Left ventricle myocardium inferior (tissue), 1 donor: Measurements from ENCODE around the gene CYB561D2. TPM values are rescaled to one million over a fixed set of nuclear protein-coding genes. Genes with fewer than 3 reads are reported as not detected.

Experiments
- DNase-seq: peaks from one replicate; pipeline ENCODE4 v3.0.0-alpha.2; 2020
- H3K27ac ChIP-seq: fragments of 200-600 bp; replicated peaks from 2 replicates; pipeline ENCODE4 v1.8.0; 2021
- H3K27me3 ChIP-seq: fragments of 200-600 bp; 2 replicates; pipeline ENCODE4 v1.8.0; 2021; ENCODE audit warnings: low read depth
- H3K36me3 ChIP-seq: fragments of 200-600 bp; 2 replicates; pipeline ENCODE4 v1.8.0; 2021
- H3K4me1 ChIP-seq: fragments of 200-600 bp; 2 replicates; pipeline ENCODE4 v1.8.0; 2021
- H3K4me3 ChIP-seq: fragments of 200-600 bp; 2 replicates; pipeline ENCODE4 v1.8.0; 2021; ENCODE audit warnings: mild to moderate bottlenecking, moderate library complexity
- H3K9me3 ChIP-seq: fragments of 200-600 bp; replicated peaks from 2 replicates; pipeline ENCODE4 v1.8.0; 2021
- intact Hi-C: fragments of 100-400 bp; cut with micrococcal nuclease; formaldehyde crosslinking; loops from one replicate; pipeline ENCODE4 v1.11.0; 2022
- total RNA-seq: library from RNA; stranded (reverse); fragmentation: NEBNext Ultra II Directional; extraction: Animal tissue kit (Norgen Biotek cat#: 25700); gene quantifications from one replicate; pipeline ENCODE4 v1.2.1, GENCODE V29; 2021
- TF ChIP-seq, protein P1 (sequence below): fragments of 200-600 bp; IDR thresholded peaks from 2 replicates; pipeline ENCODE4 v1.8.0; 2021; ENCODE audit warnings: antibody characterized with exemption, mild to moderate bottlenecking, borderline replicate concordance
- donor health status: DM: no; HTN: yes; CAD: no; lungs with severe emphysema.

Gene CYB561D2
- total RNA-seq, 1 donor from 2014 or later, result 7.0 TPM

DNA sequence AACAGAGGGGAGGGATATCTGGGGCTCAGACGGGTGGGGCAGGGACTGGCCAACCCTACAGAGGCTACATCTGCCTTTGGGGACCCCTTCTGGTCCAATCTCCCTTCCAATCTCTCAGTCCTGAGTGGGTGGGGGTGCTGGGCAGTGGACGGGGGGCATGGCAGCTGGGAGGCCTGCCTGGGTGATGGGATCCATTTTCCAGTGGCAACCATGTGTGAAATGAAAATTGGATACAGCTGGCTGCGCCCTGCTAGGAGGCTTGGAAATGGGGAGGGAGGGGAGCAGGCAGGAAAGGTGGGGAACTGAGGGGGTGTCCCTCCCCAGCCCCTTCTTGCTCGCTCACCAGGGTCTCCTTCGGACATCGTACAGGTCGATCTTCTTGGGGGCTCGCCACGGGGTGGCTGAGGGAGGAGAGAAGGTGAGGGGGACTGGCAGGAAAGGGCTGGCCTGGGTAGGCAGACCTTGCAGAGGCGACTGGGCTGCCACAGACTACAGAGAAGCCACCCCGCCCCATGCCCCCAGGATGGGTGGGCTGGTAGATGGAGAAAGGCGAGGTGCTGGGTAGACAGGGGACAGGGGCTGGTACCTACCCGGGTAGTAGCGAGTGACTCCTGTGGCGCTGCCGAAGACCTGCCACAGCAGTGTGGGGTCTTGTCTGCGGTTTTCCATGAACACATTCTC lies 29.9 kb downstream of the CYB561D2 start:
- Histone ChIP-seq H3K27me3 (no peaks in the 10 kb centered on the region), H3K27ac (no peak overlapping the region), H3K4me3 (no peak overlapping the region), H3K4me1 (no peaks in the 10 kb centered on the region), H3K9me3 (no peaks in the 10 kb centered on the region), H3K36me3 (no peaks in the 10 kb centered on the region)
- TF ChIP-seq, protein P1, sequence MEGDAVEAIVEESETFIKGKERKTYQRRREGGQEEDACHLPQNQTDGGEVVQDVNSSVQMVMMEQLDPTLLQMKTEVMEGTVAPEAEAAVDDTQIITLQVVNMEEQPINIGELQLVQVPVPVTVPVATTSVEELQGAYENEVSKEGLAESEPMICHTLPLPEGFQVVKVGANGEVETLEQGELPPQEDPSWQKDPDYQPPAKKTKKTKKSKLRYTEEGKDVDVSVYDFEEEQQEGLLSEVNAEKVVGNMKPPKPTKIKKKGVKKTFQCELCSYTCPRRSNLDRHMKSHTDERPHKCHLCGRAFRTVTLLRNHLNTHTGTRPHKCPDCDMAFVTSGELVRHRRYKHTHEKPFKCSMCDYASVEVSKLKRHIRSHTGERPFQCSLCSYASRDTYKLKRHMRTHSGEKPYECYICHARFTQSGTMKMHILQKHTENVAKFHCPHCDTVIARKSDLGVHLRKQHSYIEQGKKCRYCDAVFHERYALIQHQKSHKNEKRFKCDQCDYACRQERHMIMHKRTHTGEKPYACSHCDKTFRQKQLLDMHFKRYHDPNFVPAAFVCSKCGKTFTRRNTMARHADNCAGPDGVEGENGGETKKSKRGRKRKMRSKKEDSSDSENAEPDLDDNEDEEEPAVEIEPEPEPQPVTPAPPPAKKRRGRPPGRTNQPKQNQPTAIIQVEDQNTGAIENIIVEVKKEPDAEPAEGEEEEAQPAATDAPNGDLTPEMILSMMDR, result no peak
- no peak for DNase-seq
- intact Hi-C loops, result no loop called here

DNA sequence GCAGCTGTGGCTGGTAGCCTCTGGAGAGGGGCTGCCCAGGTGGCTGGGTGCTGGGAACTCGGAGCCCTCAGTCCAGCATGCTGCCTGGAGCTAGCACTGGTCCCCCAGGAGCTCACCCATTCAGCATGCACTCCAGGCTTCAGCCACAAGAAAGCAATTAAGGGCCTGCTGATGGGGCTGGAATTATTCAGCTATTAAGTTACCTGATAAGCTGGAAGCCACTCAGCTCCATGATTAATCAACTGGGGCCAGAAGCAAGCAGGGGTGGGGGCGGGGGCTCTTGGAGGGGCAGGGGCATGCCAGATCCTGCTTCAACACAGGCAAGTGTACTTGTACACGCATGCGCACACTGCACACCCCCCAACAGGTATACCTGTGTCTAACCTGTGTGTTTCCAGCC lies 30.7 kb downstream of the CYB561D2 start:
- H3K27me3 ChIP-seq, result no peaks in the 10 kb centered on the region
- TF ChIP-seq, protein P1, result no peak
- no peak overlapping the region for H3K27ac ChIP-seq
- DNase-seq, result no peak
- no peaks in the 10 kb centered on the region for H3K4me1 ChIP-seq
- H3K4me3 ChIP-seq, result no peak overlapping the region
- no peaks in the 10 kb centered on the region for H3K9me3 ChIP-seq
- no peaks in the 10 kb centered on the region for H3K36me3 ChIP-seq
- intact Hi-C loops, result no loop called here

DNA sequence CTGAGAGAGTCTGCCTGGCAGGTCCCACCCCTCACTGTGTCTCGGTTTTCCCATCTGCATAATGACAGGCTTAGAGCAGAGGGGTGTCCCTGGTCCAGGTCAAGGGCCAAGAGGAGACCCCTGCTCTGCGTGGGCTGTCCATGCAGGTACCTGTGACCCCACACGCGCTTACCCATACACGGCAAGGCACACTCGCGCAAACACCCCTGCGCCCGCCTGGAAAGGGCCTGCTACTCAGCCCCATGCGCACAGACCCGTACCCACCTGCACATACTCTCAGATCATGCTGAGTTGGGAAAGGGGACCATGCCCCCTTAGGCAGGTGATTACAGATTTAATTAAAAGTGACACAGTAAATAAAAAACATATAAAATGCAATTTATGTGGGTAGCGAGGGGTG lies 32.1 kb downstream of the CYB561D2 start:
- no peak overlapping the region for H3K4me3 ChIP-seq
- no peak for DNase-seq
- no peaks in the 10 kb centered on the region for H3K4me1 ChIP-seq
- TF ChIP-seq, protein P1, result no peak
- no peak overlapping the region for H3K27ac ChIP-seq
- H3K27me3 ChIP-seq, result no peaks in the 10 kb centered on the region
- no peaks in the 10 kb centered on the region for H3K36me3 ChIP-seq
- no peaks in the 10 kb centered on the region for H3K9me3 ChIP-seq
- intact Hi-C loops, result no loop called here

DNA sequence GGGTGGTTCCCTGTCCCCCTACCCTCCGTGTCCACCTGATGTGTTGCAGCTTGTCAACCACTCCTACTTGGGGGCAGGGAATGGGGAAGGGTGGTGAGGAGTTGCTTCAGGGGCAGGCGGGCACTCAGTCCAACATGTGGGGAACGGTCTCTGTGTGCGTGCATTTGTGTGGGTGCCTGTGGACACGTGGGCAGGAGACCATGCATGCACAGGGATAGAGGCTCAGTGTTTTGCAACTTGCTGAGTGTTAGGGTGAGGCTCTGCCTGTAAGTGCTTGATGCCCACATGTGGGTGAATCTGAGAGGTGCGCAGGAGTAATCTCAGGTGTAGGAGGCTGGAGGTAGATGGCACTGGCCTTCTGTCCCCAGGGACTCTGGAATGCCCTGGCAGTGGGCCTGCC lies 33.1 kb downstream of the CYB561D2 start:
- TF ChIP-seq, protein P1, result no peak
- Histone ChIP-seq H3K4me1 (no peaks in the 10 kb centered on the region), H3K27me3 (no peaks in the 10 kb centered on the region), H3K9me3 (no peaks in the 10 kb centered on the region), H3K36me3 (no peaks in the 10 kb centered on the region), H3K27ac (no peak overlapping the region), H3K4me3 (no peak overlapping the region)
- intact Hi-C loops, result no loop called here
- no peak for DNase-seq

DNA sequence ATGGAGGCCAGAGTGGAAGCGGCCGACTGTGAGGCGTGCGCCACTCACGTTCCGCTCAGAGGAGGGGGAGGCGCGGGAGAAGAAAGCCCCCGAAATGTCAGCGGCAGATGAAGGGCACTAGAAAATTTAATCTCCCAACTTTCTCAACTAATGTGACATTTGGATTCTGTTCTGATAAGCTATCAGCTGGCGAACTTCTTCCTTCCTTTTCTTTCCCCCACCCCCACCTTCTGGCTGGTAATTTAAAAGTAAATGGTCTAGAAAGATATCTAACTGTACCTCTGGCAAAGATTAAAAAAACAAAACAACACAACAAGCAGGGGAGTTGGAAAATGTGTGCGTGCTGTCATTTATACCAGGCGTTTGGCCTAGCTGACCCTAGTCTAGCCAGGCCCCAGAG lies 35.1 kb downstream of the CYB561D2 start:
- H3K27ac ChIP-seq, result no peak overlapping the region
- no peaks in the 10 kb centered on the region for H3K27me3 ChIP-seq
- no peaks in the 10 kb centered on the region for H3K36me3 ChIP-seq
- no peaks in the 10 kb centered on the region for H3K9me3 ChIP-seq
- intact Hi-C loops, result no loop called here
- no peak overlapping the region for H3K4me3 ChIP-seq
- H3K4me1 ChIP-seq, result peaks cover 9% of the 10 kb centered on the region
- TF ChIP-seq, protein P1, result no peak
- no peak for DNase-seq
